Uterus (tissue), 2 donors: ENCODE measurements around the gene CPTP.

Source experiments
- POLR2A ChIP-seq, 2 donors: fragments of 450-650 bp; IDR thresholded peaks; one replicate each; pipeline ENCODE4 v1.6.1; 2016; ENCODE audit warnings: antibody characterized with exemption in 2 of 2, mild to moderate bottlenecking in 1 of 2, moderate library complexity in 1 of 2
- TF ChIP-seq, protein P1 (sequence below), 4 experiments: fragments of 200-600 bp in 2 of 4; fragments of 450-650 bp in 2 of 4; sonication (generic) in 2 of 4; IDR thresholded peaks; one replicate each; pipeline ENCODE4 v1.5.1; 2016 to 2019; ENCODE audit warnings: antibody characterized with exemption in 4 of 4, mild to moderate bottlenecking in 2 of 4, moderate library complexity in 1 of 4

DNA sequence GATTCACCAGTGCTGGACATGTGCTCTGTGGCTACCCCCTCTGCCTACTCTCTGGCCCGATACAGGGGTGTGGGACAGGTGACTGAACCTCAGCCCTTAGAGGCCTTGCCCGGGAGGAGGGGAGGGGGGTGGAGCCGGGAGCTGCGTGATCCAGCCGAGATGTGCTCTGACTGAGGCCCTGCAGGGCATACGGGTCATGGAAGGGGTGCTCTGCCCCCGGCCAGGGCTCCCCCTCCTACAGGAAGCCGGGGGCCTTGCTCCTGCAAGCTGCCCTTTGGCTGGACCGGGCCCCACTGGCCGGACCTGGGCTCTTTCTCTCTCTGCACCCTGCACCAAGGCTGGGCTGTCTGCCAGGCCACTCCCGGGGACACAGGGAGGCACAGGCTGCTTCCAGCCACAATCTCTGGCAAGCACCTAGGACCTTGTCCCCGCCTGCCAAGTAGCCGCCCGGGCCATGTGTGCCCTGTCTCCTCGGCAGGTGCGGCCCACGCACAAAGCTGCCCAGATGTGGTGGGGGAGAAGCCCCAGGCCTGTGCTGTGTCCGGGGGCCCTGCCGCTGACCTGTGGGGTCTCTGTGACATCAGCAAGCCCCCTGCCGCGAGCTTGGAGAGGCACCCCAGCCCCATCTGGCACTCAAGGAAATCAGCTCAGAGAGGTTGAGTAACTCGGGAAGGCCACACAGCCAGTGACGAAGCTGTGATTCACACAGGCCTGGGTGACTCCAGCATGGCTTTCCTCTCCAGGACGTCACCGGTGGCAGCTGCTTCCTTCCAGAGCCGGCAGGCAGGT is 42.9 kb upstream of the CPTP start:
- TF ChIP-seq, protein P1, sequence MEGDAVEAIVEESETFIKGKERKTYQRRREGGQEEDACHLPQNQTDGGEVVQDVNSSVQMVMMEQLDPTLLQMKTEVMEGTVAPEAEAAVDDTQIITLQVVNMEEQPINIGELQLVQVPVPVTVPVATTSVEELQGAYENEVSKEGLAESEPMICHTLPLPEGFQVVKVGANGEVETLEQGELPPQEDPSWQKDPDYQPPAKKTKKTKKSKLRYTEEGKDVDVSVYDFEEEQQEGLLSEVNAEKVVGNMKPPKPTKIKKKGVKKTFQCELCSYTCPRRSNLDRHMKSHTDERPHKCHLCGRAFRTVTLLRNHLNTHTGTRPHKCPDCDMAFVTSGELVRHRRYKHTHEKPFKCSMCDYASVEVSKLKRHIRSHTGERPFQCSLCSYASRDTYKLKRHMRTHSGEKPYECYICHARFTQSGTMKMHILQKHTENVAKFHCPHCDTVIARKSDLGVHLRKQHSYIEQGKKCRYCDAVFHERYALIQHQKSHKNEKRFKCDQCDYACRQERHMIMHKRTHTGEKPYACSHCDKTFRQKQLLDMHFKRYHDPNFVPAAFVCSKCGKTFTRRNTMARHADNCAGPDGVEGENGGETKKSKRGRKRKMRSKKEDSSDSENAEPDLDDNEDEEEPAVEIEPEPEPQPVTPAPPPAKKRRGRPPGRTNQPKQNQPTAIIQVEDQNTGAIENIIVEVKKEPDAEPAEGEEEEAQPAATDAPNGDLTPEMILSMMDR (IDR thresholded peaks at IDR 0.05), result no peak
- no peak for TF ChIP-seq POLR2A (IDR thresholded peaks at IDR 0.05)
